Upper lobe of left lung (tissue), 4 donors: ENCODE results near the gene SMPD3.

ENCODE experiments used
- CTCF ChIP-seq, 6 experiments: fragments of 450-650 bp in 4 of 6; fragments of 200-600 bp in 2 of 6; sonication (generic) in 2 of 6; IDR thresholded peaks; one replicate each; pipeline ENCODE4 v1.5.1; 2016 to 2019; ENCODE audit warnings: antibody characterized with exemption in 6 of 6
- EP300 ChIP-seq, 4 donors: sonication (generic); formaldehyde crosslinking; IDR thresholded peaks; one replicate each; pipeline ENCODE4 v1.5.1; 2017; ENCODE audit warnings: antibody characterized with exemption in 4 of 4, control low read depth in 2 of 4

GRCh38 chr16:68496689-68497088 lies 48.4 kb upstream of the SMPD3 start:
- no peak for TF ChIP-seq EP300 (IDR thresholded peaks at IDR 0.05)
- no peak for TF ChIP-seq CTCF (IDR thresholded peaks at IDR 0.05)
